Measurements from ENCODE around the gene PKDCC. TPM values are rescaled to one million over a fixed set of nuclear protein-coding genes. Genes with fewer than 3 reads are reported as not detected.
A peak's percentile ranks its signal among the peaks of the same experiment; 100 is the strongest.

Gene PKDCC
- total and polyA plus RNA-seq, 2 of the 13 experiments (the other 11 are each of a cell fraction or from before 2014, with no cell fraction given), result 52.6 to 58.8 TPM

DNA sequence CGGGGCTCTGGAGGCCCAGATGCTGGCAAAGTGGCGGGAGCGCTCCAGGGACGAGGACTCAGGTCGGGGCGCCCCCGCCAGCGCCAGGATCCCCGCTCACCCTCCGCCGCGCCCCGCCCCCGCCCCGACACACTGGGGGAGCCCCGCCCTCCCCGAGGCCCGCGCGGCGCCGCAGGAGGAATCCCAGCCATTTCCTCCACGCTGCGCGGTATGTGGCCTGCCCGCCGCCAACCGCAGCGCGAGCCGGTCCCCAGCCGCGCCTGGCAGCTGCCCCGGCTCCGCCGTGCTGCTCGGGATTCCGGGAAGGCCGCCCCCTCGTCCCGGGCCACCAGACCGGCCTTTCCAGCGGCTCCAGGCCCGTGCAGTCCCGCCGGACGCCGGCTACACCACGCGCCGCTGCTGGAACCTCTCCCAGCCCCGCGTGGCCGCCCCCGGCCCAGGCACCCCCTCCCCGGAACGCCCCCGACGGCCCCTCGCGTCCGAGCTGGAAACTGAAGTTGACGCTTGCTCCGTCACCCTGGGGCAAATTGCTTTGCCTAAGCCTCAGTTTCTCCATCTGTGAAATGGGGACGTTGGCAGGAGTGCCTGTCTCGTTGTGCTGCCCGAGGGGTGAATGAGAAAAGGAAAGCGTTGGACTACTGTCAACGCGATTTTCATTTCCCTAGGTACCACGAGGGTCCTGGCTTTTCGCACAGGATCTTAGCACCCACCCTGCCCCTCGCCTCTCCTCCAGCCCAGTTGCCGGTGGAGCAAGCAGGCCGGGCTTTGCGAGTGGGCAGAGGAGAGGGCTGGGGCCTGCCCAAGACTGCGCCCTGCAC, 53.6 kb downstream of the PKDCC start (continued):
- no peak for TF ChIP-seq ZNF646 (CRISPR knock-in tag; IDR thresholded peaks at IDR 0.05)
- TF ChIP-seq ZNF296 (CRISPR knock-in tag; conservative IDR thresholded peaks at IDR 0.05), result no peak
- TF ChIP-seq TFE3 (CRISPR knock-in tag; IDR thresholded peaks at IDR 0.05), result no peak
- TF ChIP-seq, protein P1, sequence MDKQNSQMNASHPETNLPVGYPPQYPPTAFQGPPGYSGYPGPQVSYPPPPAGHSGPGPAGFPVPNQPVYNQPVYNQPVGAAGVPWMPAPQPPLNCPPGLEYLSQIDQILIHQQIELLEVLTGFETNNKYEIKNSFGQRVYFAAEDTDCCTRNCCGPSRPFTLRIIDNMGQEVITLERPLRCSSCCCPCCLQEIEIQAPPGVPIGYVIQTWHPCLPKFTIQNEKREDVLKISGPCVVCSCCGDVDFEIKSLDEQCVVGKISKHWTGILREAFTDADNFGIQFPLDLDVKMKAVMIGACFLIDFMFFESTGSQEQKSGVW (CRISPR knock-in tag; IDR thresholded peaks at IDR 0.05; ENCODE audit: borderline replicate concordance), result no peak
- no peak for TF ChIP-seq TAF15 (IDR thresholded peaks at IDR 0.05; ENCODE audit: low read depth, low read length, poor library complexity, severe bottlenecking)
- TF ChIP-seq ATRX (CRISPR knock-in tag; IDR thresholded peaks at IDR 0.05; ENCODE audit: borderline replicate concordance), result no peak
- TF ChIP-seq ZNF354B (CRISPR knock-in tag; IDR thresholded peaks at IDR 0.05), result no peak
- TF ChIP-seq ZBED4 (CRISPR knock-in tag; IDR thresholded peaks at IDR 0.05; ENCODE audit: borderline replicate concordance), result no peak
- no peak for TF ChIP-seq KAT7 (CRISPR knock-in tag; IDR thresholded peaks at IDR 0.05; ENCODE audit: borderline replicate concordance)
- 0 out of 2 replicates have a peak, but pooled peaks have one; percentile 32 for TF ChIP-seq ZFY (CRISPR knock-in tag; IDR thresholded peaks at IDR 0.05)
- TF ChIP-seq, protein P2, sequence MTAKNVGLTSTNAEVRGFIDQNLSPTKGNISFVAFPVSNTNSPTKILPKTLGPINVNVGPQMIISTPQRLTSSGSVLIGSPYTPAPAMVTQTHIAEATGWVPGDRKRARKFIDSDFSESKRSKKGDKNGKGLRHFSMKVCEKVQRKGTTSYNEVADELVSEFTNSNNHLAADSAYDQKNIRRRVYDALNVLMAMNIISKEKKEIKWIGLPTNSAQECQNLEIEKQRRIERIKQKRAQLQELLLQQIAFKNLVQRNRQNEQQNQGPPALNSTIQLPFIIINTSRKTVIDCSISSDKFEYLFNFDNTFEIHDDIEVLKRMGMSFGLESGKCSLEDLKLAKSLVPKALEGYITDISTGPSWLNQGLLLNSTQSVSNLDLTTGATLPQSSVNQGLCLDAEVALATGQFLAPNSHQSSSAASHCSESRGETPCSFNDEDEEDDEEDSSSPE (CRISPR knock-in tag; IDR thresholded peaks at IDR 0.05), result no peak
- no peak; the same call in 1 of the 2 replicates for TF ChIP-seq MTERF4 (CRISPR knock-in tag; IDR thresholded peaks at IDR 0.05)

Data from HepG2 (cell line).